ENCODE measurements around the gene PSMB7. TPM values are rescaled to one million over a fixed set of nuclear protein-coding genes. Genes with fewer than 3 reads are reported as not detected.

Gene PSMB7
- total and polyA plus RNA-seq, 2 of the 4 experiments (the other 2 are of a cell fraction): 340 to 430 TPM

DNA sequence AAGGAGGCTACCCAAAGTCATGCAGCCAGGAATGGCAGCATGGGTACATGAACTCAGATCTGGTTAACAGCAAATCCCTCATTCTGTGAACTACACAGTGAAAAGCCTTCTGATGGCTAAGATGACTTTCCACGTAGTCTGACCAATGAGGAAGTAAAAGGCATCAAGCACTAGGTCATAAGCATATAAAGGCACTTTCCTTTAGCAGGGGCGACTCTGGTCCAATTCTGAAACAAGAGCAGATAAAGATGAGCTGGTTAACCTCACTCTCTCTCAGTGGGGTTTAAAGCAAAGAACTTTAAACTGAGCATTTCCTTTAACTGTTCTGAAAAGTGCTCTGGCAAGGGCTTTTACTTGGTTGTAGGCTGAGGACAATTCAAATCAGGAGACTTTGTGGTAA, 21.1 kb downstream of the PSMB7 start:
- intact Hi-C loops (cut with micrococcal nuclease): no loop called here
- no TSS peak for BruUV-seq (replicated peaks)
- Histone ChIP-seq H4K8ac (ENCODE audit: low read depth in 2 of 2, low read length in 2 of 2) (peak overlapping the region in 1 of 2 experiments; percentile 47; a peak in 2 of 4 replicates), H2AFZ (replicated peaks; ENCODE audit: low read length, poor library complexity) (no peak overlapping the region), H2BK15ac (ENCODE audit: low read depth, low read length) (peak overlapping the region; percentile 75; the same call in 1 of the 3 replicates), H3K79me1 (ENCODE audit: low read depth in 1 of 2, low read length in 2 of 2) (peaks cover 25 to 86% of the 10 kb centered on the region in 2 experiments), H3K4me2 (ENCODE audit: low read depth, low read length) (no peak overlapping the region), H2AK5ac (ENCODE audit: low read depth, low read length) (peak overlapping the region; percentile 81; the same call in 1 of the 2 replicates), H3K23ac (ENCODE audit: low read depth, low read length) (peak overlapping the region; percentile 55), H3K9me3 (ENCODE audit: control insufficient read depth, insufficient read depth, low read length) (no peaks in the 10 kb centered on the region), H3K27me3 (ENCODE audit: control insufficient read depth, insufficient read depth, low read length) (no peaks in the 10 kb centered on the region), H3K27ac (ENCODE audit: insufficient read depth, low read length) (no peak overlapping the region), H2AK9ac (replicated peaks; ENCODE audit: low read depth, low read length, poor library complexity) (no peak overlapping the region), H2BK5ac (ENCODE audit: low read depth, low read length, poor library complexity, severe bottlenecking) (peak overlapping the region; percentile 84), H3K4me1 (ENCODE audit: control insufficient read depth, insufficient read depth, low read length) (peaks cover 40% of the 10 kb centered on the region), H4K20me1 (ENCODE audit: insufficient read depth, low read length) (peaks cover 52% of the 10 kb centered on the region), H3K9me1 (ENCODE audit: insufficient read depth, low read length) (peaks cover 16% of the 10 kb centered on the region), H3K36me3 (ENCODE audit: control insufficient read depth, insufficient read depth, low read length) (peaks cover 5% of the 10 kb centered on the region), H3K56ac (ENCODE audit: extremely low read depth, insufficient read depth, low read length) (peak overlapping the region; percentile 35; the same call in 1 of the 2 replicates), H3K18ac (ENCODE audit: low read depth, low read length) (peak overlapping the region; percentile 47; the same call in 1 of the 2 replicates), H4K5ac (ENCODE audit: low read depth, low read length) (no peak overlapping the region), H3K14ac (replicated peaks; ENCODE audit: low read depth, low read length) (peak overlapping the region; percentile 74), H2BK120ac (ENCODE audit: low read depth, low read length) (peak overlapping the region; percentile 71; the same call in 1 of the 2 replicates), H3K4ac (ENCODE audit: low read depth, low read length) (peak overlapping the region; percentile 67; the same call in 1 of the 2 replicates), H3K9ac (ENCODE audit: low read depth, low read length) (no peak overlapping the region; the same call in 1 of the 2 replicates), H3K4me3 (ENCODE audit: insufficient read depth, low read depth, low read length) (no peak overlapping the region), H4K91ac (ENCODE audit: insufficient read depth, low read depth, low read length) (peak overlapping the region; percentile 37), H2BK20ac (ENCODE audit: low read depth, low read length) (no peak overlapping the region; the same call in 1 of the 2 replicates)
- TF ChIP-seq NFE2L2 (IDR thresholded peaks at IDR 0.05; ENCODE audit: low read depth, low read length) (no peak), POLR2A (IDR thresholded peaks at IDR 0.05; ENCODE audit: low read depth, low read length) (no peak), SMC3 (IDR thresholded peaks at IDR 0.05; ENCODE audit: low read depth, low read length) (no peak), BHLHE40 (IDR thresholded peaks at IDR 0.05; ENCODE audit: low read depth, low read length) (no peak)
- POLR2A ChIA-PET (ENCODE audit: unreplicated experiment): no interaction called here
- dilution Hi-C loops (cut with HindIII; ENCODE audit: low sequenced_read_pairs, unreplicated experiment): no loop called here
- ATAC-seq (ENCODE audit: low read depth): no peak
- in situ Hi-C loops (cut with MboI; ENCODE audit: low sequenced_read_pairs): no loop called here
- CTCF ChIA-PET: interaction anchor here (1.3 to 1.5 kb wide), 2 partner anchors 13 to 16 kb away, joined by 3 to 4 read pairs; no protein-coding TSS in a partner anchor
- WGBS, 2 experiments (ENCODE audit: extremely low coverage in 2 of 2, insufficient read length in 1 of 2): no CpG with 5 or more reads among the region's 2 CpGs
- DNase-seq: peak; percentile 32
